ENCODE measurements around the gene MIR17HG. TPM values are rescaled to one million over a fixed set of nuclear protein-coding genes. Genes with fewer than 3 reads are reported as not detected.

Gene MIR17HG
- total RNA-seq = 20.1 TPM

DNA sequence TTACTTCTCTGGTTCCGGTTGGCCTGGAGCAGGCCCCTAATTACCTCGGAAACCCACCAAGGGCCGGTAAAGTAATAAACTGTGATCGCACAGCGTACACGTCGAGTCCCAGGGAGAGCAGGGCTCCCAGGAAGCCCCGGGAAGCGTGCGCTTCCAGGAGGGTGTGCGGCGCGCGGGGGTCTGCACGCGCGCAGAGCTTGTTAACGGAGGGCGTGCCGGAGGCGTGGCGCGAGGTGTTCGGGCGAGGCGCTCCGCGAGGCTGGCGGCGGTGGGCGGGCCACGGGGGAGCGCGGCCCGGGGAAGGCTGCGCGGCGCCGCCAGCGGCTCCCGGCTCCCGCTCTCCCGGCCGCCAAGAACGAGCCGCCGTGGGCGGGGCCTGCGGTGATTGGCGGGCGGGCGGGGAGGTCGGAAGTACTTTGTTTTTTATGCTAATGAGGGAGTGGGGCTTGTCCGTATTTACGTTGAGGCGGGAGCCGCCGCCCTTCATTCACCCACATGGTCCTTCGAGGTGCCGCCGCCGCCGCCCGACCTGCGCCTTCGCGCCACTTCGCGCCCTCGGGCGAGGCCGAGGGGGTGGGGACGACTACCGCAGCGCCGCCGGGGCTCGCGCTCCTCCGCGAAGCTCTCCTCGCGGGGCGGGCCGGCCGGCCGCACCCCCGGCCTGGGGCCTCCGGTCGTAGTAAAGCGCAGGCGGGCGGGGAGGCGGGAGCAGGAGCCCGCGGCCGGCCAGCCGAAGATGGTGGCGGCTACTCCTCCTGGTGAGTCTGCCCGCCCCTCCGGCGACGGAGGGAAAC lies at the start of gene MIR17HG:
MIR17HG (plus strand) TSS at position 486 of the 794 bp plus-strand sequence.

DNA sequence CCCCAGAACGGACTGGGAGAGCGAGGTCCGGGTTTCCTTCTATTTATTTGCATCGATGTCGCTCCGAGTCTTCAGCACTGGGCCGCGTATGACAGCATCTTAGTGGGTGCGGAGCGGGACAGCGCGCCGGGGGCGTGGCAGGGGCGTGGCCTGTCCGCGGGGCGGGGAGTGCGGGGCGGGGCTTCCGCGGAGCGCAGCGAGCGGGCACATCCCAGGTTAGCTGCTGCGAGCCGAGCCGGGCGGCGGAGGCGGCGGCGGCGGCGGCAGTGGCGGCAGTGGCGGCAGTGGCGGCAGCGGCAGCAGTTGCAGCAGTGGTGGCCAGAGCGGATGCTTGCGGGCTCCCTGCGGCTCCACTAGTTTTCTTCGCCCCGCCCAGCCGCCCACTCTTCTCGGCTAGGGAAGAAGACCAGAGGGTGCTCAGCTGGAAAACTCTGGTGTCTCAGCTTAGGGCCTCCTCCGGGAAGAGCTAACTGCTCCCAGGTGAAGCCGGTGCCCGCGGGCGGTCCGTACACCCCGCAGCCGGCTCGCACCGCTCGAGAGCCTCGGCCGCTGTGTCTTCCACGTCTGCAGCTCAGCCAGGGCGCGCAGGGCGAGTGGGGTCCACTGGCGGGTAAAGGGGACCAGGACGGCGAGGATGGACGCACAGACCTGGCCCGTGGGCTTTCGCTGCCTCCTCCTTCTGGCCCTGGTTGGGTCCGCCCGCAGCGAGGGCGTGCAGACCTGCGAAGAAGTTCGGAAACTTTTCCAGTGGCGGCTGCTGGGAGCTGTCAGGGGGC lies 51.1 kb downstream of the MIR17HG start, which contains the start of gene GPC5:
GPC5 (plus strand) TSS at position 209 of the 776 bp plus-strand sequence.

Other genes with a start within 250 kb of the MIR17HG start
- 54.0 TPM for gene GPC5, start 50.9 kb downstream of the MIR17HG start, total RNA-seq